ENCODE measurements around the gene MYO15A. TPM values are rescaled to one million over a fixed set of nuclear protein-coding genes. Genes with fewer than 3 reads are reported as not detected.

The MYO15A gene
- total and polyA plus RNA-seq, 2 of the 4 experiments (the other 2 are of a cell fraction), result 0.18 to 1.1 TPM

DNA sequence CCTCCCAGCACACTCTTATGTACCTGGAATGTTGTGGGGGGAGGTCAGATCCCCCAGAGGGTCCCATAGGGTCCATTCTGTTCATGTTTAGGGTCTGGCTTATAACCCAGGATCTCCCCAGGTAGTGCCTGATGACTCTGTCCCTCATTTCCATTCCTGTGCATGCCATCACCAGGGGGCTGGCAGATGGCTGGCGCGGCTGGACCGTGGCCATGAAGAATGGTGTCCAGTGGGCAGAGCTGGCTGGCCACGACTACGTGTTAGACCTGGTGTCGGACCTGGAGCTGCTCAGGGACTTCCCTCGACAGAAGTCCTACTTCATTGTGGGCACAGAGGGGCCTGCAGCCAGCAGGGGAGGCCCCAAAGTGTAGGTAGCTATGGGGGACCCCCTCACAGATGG lies 40.0 kb downstream of the MYO15A start:
- Histone ChIP-seq H2BK120ac (ENCODE audit: low read depth, low read length) (no peak overlapping the region), H2BK15ac (ENCODE audit: low read depth, low read length) (no peak overlapping the region), H3K36me3 (ENCODE audit: control insufficient read depth, insufficient read depth, low read length) (no peaks in the 10 kb centered on the region), H2BK20ac (ENCODE audit: low read depth, low read length) (no peak overlapping the region), H3K27me3 (ENCODE audit: control insufficient read depth, insufficient read depth, low read length) (peaks cover 8% of the 10 kb centered on the region), H3K9me3 (ENCODE audit: control insufficient read depth, insufficient read depth, low read length) (no peaks in the 10 kb centered on the region), H3K18ac (ENCODE audit: low read depth, low read length) (no peak overlapping the region), H4K91ac (ENCODE audit: insufficient read depth, low read depth, low read length) (no peak overlapping the region), H3K9me1 (ENCODE audit: insufficient read depth, low read length) (no peaks in the 10 kb centered on the region), H3K4me2 (ENCODE audit: low read depth, low read length) (no peak overlapping the region), H2AFZ (replicated peaks; ENCODE audit: low read length, poor library complexity) (no peak overlapping the region), H3K27ac (ENCODE audit: insufficient read depth, low read length) (no peak overlapping the region), H2AK9ac (replicated peaks; ENCODE audit: low read depth, low read length, poor library complexity) (no peak overlapping the region), H3K4me3 (ENCODE audit: insufficient read depth, low read depth, low read length) (no peak overlapping the region), H3K9ac (ENCODE audit: low read depth, low read length) (no peak overlapping the region), H4K20me1 (ENCODE audit: insufficient read depth, low read length) (no peaks in the 10 kb centered on the region), H3K23ac (ENCODE audit: low read depth, low read length) (no peak overlapping the region), H3K14ac (replicated peaks; ENCODE audit: low read depth, low read length) (no peak overlapping the region), H3K56ac (ENCODE audit: extremely low read depth, insufficient read depth, low read length) (no peak overlapping the region), H2AK5ac (ENCODE audit: low read depth, low read length) (no peak overlapping the region), H2BK5ac (ENCODE audit: low read depth, low read length, poor library complexity, severe bottlenecking) (no peak overlapping the region), H4K8ac (ENCODE audit: low read depth in 2 of 2, low read length in 2 of 2) (no peak overlapping the region), H4K5ac (ENCODE audit: low read depth, low read length) (no peak overlapping the region), H3K4me1 (ENCODE audit: control insufficient read depth, insufficient read depth, low read length) (peaks cover 1% of the 10 kb centered on the region; the same call in 1 of the 2 replicates), H3K4ac (ENCODE audit: low read depth, low read length) (no peak overlapping the region), H3K79me1 (ENCODE audit: low read depth in 1 of 2, low read length in 2 of 2) (no peaks in the 10 kb centered on the region)
- in situ Hi-C loops (cut with MboI; ENCODE audit: low sequenced_read_pairs) (no loop called here), intact Hi-C loops (cut with micrococcal nuclease) (no loop called here), dilution Hi-C loops (cut with HindIII; ENCODE audit: low sequenced_read_pairs, unreplicated experiment) (no loop called here)
- POLR2A ChIA-PET (ENCODE audit: unreplicated experiment), result no interaction called here
- DNase-seq (no peak), ATAC-seq (ENCODE audit: low read depth) (no peak)
- no CpG with 5 or more reads among the region's 7 CpGs for WGBS, 2 experiments (ENCODE audit: extremely low coverage in 2 of 2, insufficient read length in 1 of 2)
- no TSS peak for BruUV-seq (replicated peaks)
- no peak for TF ChIP-seq FOS (IDR thresholded peaks at IDR 0.05; ENCODE audit: low read depth, low read length)
- no peak for TF ChIP-seq CEBPB (IDR thresholded peaks at IDR 0.05; ENCODE audit: low read depth, low read length)
- TF ChIP-seq CTCF (conservative IDR thresholded peaks at IDR 0.05; ENCODE audit: low read depth, low read length), result no peak
- TF ChIP-seq SMC3 (IDR thresholded peaks at IDR 0.05; ENCODE audit: low read depth, low read length), result no peak
- no peak for TF ChIP-seq MAFK (IDR thresholded peaks at IDR 0.05; ENCODE audit: low read depth, low read length)
- no peak for TF ChIP-seq RAD21 (IDR thresholded peaks at IDR 0.05; ENCODE audit: low read length)
- no peak for TF ChIP-seq MAZ (IDR thresholded peaks at IDR 0.05; ENCODE audit: borderline replicate concordance, low read depth, low read length)
- no peak for TF ChIP-seq CHD1 (IDR thresholded peaks at IDR 0.05; ENCODE audit: low read depth, low read length)
- TF ChIP-seq NFE2L2 (IDR thresholded peaks at IDR 0.05; ENCODE audit: low read depth, low read length), result no peak
- no peak for TF ChIP-seq ELK1 (IDR thresholded peaks at IDR 0.05; ENCODE audit: borderline replicate concordance, low read depth, low read length)
- TF ChIP-seq MXI1 (IDR thresholded peaks at IDR 0.05; ENCODE audit: borderline replicate concordance, low read depth, low read length), result no peak
- no peak for TF ChIP-seq RCOR1 (IDR thresholded peaks at IDR 0.05; ENCODE audit: insufficient replicate concordance, low read length)
- no peak for TF ChIP-seq BHLHE40 (IDR thresholded peaks at IDR 0.05; ENCODE audit: low read depth, low read length)
- CTCF ChIA-PET, result no interaction called here
